GM19025 (cell line): Measurements from ENCODE around the gene STEAP3.

ENCODE experiments used
- ATAC-seq: cut with Tn5 transposase; IDR thresholded peaks from one replicate; pipeline ENCODE4 v1.9.1; 2021; ENCODE audit warnings: mild to moderate bottlenecking, low read depth, moderate library complexity; ENCODE audit not compliant: unreplicated experiment

STEAP3 gene

DNA sequence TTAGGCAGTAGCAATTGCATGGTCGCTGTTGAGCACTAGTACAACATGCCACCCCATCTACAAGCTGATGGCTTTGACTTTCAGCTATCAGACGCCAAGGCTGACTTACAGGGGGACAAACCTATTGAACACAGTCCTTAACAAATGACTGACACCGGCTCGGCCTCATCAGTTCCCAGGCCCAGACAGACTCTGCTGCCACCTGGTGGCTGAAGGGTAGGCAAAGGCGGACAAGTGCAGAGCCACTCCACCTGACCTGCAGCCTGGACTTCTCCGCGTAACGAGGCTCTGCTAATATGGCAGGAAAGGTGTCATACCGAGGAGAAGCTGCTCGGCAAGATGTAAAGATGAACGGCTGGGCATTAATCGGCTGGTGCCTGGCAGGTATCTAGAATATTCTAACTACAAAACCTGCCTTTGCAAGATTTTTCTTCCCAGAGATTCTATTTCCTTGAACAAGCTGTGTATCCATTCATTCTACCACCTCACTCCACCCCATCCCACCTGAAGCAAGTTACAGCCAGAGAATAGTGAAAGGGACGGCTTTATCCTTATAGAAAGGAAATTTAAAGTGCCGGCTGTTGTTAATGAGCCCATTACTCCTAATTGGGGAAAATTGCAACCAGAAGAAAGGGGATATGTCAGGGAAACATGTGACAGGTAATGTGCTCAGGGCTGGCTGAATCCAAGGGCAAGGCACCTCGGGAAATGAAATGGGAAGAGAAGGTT lies 67.4 kb downstream of the STEAP3 start:
- peak; percentile 79 for ATAC-seq

DNA sequence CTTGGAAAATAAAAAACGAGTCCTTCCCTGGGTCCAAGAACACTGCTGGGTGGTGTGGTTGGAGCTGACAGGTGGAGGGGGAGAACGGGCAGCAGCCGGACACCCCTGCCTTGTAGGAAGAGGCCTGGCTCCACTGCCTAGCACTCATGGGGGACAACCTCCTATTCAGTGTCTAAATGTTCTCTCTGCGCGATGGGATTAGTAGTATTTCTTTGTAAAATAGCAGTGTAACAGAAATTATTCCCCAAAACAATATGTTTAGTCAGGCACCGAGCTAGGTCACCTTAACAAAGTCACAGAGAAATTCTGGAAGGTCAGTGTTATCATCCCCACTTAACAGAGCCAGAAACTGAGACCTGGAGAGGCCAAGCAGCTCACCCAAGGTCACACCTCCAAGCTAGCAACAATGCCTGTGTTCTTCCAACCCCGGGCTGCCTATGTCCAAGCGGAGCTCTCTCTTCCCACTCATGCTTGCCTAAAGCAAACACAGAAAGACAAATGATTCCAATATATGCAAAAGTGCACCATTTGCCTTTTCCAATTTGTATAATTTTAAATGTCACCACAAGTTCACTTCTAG lies 68.0 kb downstream of the STEAP3 start:
- no peak for ATAC-seq

DNA sequence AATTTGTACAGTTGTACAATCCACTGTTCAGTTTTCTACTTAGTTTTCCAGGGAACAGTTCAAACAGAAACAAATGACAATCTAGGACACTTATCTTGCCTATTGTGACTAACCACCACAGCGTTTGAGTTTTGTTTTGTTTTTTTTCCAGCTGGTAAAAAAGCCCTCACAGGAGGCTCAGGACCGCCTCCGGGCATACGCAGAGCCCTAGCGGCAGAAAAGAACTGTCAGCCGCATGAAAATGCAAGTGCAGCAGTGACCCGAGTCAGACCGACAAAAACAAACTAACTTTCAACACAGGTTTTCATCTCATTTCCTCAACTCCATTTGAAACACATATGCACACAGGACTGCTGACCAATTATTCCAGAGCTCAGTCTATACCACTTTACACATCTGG lies 68.6 kb downstream of the STEAP3 start:
- ATAC-seq = no peak

DNA sequence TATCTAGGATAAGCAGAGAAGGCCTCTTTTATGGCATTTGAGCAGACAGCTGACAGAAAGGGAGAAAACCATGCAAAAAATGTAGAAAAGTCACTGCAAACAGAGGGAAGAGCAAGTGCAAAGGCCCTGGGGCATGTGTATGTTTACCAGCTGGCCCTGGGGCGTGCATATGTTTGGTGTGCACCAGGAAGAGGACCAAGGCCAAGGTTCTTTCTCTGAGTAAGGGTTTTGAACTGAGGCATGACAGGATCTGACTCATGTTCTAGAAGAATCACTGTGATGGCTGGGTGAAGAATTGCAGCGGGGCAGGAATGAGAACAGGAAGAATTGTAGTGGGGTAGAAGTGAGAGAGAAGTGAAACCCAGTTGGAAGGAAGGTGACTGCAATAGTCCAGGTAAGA lies 69.6 kb downstream of the STEAP3 start:
- ATAC-seq = no peak

DNA sequence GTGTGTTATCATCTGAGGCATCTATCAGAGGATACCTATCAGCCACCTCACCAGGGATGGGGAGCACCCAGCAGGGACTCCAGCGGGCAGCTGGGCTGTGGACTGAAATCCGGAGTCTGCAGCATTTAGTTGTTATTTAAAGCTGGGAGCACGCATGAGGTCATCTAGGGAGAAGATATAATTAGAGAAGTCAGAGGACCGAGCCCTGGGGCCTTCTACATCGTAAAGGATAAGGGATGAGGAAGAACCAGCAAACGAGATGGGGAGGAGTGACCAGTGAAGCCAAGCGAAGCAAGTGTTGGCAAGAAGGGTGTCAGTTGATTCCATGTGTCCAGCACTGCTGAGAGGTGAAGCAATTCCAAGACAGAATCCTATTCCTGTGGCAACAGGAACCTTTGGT lies 70.3 kb downstream of the STEAP3 start:
- ATAC-seq = no peak

DNA sequence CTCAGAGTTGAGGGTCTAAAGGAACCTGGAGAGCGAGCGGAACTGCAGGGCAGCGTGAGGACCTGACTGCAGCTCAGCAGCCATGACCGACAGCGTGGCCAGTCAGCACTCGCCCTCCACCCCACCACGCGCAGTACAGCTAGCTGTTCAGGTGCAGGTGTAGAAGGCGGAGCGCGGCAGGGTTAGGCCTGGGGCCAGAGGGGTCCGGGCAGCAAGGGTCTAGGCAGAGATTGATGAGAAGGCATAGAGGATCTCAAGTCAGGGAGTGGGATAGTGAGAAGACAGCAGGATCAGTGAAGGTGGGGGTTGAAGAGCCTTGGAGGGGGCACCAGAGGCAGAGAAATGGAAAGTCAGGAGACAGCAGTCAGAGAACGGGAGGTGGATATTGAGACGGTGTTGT lies 71.0 kb downstream of the STEAP3 start:
- ATAC-seq = no peak

DNA sequence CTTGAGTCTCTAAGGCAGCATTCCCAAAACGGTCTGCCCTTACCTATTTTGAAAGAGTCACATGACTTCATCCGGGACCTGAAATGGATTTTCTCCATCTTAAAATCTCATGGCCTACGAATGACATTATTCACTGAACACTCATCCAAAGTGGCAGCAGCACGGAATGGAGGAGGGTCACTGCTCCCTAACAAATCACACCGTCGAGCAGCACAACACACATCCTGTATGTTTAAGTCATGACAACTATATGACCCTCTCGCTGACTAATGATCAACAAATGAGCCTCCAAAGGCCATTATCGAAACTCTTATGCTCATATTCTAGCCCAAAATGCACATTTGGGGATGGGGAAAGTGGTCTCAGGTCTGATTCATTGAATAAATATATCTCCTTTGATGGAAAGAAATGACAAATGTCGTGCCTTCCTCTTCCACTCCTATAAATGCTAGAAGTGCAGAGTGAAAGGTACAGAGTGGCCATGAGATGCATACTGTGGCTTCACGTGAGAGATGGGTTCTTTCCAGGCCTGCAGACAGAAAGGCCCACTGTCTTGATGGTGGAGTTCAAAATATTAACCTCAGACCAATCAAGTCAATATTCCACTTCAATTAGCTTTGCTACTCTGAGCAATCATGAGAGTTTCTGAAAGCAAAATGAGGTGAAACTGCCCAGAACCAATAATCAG lies 72.2 kb downstream of the STEAP3 start:
- no peak for ATAC-seq

DNA sequence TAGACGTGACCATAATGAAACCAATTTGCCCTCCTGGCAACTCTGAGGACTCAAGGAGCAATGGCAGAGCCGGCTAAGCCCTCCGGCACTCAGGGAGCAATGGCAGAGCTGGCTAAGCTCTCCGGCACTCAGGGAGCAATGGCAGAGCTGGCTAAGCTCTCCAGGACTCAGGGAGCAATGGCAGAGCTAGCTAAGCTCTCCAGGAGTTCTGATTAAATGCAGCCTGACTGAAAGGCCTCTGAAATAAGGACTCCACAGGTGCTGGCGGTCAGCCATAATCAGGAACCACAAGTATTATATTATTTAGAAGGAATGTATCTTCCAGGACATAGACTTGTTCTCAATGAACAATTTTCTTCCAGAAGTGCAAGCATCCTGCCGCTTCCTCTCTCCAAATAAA lies 77.8 kb downstream of the STEAP3 start:
- ATAC-seq = no peak

DNA sequence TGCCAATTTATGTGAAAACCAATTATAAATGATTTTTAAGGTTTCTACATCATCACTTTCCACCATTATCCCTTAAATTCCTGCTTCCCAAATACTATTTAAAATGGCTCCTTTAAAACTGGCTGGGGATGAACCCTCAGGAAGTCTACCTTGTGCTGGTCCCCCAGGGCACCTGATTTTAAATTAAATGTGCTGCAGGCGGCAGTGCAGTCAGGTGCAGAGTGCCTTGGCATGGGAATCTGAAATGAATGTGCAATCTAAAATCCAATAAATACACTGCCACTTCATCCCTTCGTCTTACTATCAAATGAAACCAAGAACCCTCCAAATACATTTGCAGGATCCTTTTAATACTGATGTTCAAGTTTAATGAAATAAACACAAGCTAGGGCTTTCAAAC lies 81.2 kb downstream of the STEAP3 start:
- no peak for ATAC-seq

DNA sequence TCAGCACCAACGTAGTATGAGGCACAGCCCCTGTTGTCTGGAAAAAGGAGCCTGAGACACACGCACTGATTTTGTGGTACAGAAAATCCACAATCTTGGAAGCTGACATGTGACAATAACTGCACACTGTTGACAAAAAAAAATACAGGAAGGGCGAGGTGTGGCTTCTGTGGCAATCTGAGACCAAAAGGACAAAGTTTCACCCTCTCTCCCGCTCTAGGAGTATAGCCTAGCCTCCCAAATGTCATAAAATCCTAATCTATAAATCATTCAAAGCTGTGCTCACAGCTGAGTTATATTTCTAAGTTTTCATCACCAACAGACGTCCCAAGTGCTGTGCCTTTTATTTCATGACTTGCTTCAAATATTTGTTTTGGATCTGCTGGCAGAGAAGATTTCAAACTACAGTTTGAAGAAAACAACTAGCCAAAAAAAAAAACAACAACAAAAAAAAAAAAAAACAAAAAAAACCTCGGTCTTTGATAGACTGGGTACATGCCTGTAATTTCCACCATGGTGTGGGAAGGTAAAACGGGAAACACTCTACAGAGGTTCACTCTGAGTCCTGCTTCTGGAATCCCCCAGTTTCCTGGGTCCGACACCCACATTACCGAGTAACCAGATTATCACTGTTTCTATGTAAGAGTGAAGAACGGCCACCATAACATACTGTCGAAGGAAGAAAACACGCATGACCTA lies 82.0 kb downstream of the STEAP3 start:
- ATAC-seq = no peak

DNA sequence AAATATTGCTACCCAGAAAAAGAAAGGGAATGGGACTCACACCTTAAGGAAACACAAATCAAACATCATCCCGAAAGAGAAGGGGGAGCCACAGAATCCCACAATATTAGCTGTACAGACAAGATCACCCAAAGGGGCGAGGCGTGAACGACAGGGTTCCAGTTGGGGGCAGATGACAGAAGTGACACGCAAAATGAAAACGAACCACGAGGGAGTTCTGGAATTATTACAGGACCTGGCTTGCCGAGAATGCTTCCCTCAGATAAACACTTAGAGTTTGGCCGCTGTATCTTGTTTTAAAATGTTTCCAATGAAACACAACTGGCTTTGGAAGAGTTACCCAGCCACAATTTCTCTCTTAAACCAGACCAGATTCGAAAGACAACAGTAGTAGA lies 82.6 kb downstream of the STEAP3 start:
- ATAC-seq = no peak

DNA sequence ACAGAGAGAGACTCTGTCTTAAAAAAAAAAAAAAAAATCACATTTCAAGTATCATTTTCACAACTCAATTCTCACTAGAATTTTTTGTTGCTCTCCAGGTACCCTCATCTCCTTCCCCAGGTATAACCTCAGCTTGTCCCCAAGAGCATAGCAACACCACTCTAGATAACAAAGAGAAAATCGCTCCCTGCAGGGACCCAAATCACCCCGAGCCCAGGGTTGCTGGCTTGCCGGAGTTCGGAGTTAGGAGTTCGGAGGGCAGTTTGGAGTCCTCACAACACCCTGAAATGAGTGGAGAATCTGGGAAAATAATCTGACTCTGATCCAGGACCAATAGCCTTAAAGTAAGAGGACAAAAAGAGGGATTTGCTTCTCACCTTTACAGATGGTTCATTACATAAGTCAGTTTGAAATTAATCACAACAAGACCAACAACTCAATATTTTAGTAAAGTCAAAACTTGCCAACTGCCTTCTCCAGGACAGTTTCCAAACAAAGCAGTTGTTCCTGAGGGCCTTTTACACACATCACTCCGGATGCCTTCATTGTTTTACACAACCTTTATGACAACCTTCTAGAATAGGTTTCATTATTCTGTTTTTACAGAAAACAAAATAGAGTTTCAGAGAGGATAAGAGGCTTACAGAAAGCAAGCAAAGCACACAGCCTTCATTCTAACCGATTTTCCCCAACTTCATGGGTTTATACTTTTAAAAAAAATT lies 83.9 kb downstream of the STEAP3 start:
- no peak for ATAC-seq

DNA sequence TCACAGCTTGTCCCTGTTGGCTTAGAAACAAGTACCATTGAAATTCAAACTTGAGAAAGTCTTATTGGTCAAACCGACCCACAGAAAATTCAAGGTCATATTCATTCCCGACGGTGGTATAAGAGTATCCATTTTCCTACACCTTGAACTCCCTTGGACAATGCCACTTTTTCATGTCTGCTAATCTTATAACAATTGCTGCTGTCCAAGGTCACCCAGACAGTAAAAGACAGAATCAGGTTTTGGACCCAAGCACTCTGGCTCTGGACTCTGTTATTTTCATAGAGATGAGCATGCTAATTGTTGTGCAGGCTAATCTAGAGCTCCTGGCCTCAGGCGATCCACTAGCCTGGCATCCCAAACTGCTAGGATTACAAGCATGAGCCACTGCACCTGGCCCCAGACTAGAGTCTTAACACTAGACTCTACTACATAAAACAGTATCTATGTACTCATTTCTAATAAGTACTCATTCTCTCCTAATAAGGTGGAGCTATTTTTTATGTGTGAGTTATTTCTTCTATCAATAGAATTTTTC lies 85.2 kb downstream of the STEAP3 start:
- no peak for ATAC-seq

DNA sequence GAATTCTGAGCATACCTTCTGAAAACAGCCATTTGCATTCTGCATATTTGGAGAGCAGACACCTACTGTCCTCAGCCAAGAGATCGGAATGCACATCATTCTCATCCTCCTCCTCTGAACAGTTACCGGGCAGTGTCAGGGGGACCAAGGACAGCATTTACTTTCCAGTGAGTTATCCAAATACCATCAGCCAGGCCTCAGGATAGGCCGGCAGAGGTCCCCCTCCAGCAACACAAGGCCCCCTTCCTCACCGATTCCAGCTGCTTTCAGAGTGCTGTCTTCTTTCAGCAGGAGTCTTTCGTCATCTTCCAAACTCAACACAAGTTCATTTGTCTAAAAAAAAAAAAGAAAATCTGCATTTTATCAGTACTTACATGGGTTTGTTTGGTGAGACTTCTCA lies 87.7 kb downstream of the STEAP3 start:
- ATAC-seq = no peak

DNA sequence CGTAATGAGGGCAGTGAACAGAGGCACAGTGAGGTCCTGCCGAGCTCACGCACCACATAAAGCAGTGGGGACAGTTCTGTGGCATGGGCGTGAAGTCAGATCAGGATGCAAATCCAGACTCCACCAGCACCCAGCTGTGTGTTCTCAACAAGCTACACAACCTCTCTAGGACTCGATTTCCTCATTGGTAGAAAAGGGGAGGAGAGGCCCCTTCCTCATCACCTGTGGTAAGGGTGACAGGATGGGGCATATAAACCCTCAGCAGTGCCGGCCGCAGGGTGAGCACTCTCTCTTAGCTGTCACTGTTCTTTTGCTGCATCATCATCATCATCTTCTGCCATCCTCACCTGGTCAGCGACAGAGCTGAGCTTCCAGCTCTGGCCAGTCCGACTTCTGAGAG lies 88.2 kb downstream of the STEAP3 start:
- ATAC-seq = no peak
